Panc1 (cell line): ENCODE data around the gene GPATCH3. TPM values are rescaled to one million over a fixed set of nuclear protein-coding genes. Genes with fewer than 3 reads are reported as not detected.

ENCODE experiments used
- ATAC-seq: fragments of 200-7000 bp; cut with Tn5 transposase; 2 replicates; pipeline ENCODE4 v1.9.1; 2020; ENCODE audit warnings: mild to moderate bottlenecking, moderate library complexity
- Bru-seq: library from RNA; stranded (reverse); fragments of 400-500 nt; gene quantifications from one replicate; lab custom pipeline; 2021; lab: Mats Ljungman, UMichigan
- BruChase-seq, 2 experiments: library from RNA; stranded (reverse); fragments of 400-500 nt; gene quantifications; one replicate each; lab custom pipeline; 2021; lab: Mats Ljungman, UMichigan
- BruUV-seq: library from RNA; stranded (reverse); fragments of 400-500 nt; replicated peaks from 2 replicates; lab custom pipeline; 2021; lab: Mats Ljungman, UMichigan
- CTCF ChIA-PET: fragments of 300-600 bp; sonication (Branson Sonifier 250); formaldehyde crosslinking; loops from one replicate; lab custom pipeline; 2022; ENCODE audit warnings: antibody characterized with exemption; lab: Charles Lee
- POLR2A ChIA-PET: fragments of 300-600 bp; sonication (Branson Sonifier 250); formaldehyde crosslinking; loops from one replicate; lab custom pipeline; 2022; ENCODE audit warnings: antibody characterized with exemption; lab: Charles Lee
- DNase-seq: peaks from one replicate; pipeline ENCODE4 v3.0.0-alpha.2; 2010; ENCODE audit warnings: low read depth, low spot score
- H3K27ac ChIP-seq: 2 replicates; pipeline ENCODE4 v1.5.1; 2011; ENCODE audit warnings: mild to moderate bottlenecking, low read length, inconsistent platforms
- H3K27me3 ChIP-seq: fragments of 200-500 bp; sonication (Bioruptor generic); 2 replicates; pipeline ENCODE4 v1.6.0; 2014; ENCODE audit warnings: low read length, inconsistent platforms; ENCODE audit not compliant: control insufficient read depth, insufficient read depth
- H3K36me3 ChIP-seq: fragments of 200-500 bp; sonication (Bioruptor generic); 2 replicates; pipeline ENCODE4 v1.5.1; 2014; ENCODE audit warnings: inconsistent platforms, mild to moderate bottlenecking, low read length, moderate library complexity; ENCODE audit not compliant: control insufficient read depth, insufficient read depth
- H3K4me1 ChIP-seq: 2 replicates; pipeline ENCODE4 v1.5.1; 2011; ENCODE audit warnings: inconsistent platforms, mild to moderate bottlenecking, low read length, moderate library complexity; ENCODE audit not compliant: control insufficient read depth, insufficient read depth
- H3K4me3 ChIP-seq, 2 experiments: 2 replicates each; pipeline ENCODE4 v1.5.1; 2011 to 2012; ENCODE audit warnings: low read depth in 2 of 2, low read length in 2 of 2, mild to moderate bottlenecking in 2 of 2, inconsistent platforms in 1 of 2, moderate library complexity in 1 of 2
- H3K9me3 ChIP-seq: fragments of 200-500 bp; sonication (Bioruptor generic); 2 replicates; pipeline ENCODE4 v1.5.1; 2014; ENCODE audit warnings: low read depth, mild to moderate bottlenecking, inconsistent platforms, low read length, moderate library complexity; ENCODE audit not compliant: control insufficient read depth, insufficient read depth
- CTCF ChIP-seq: fragments of 450-650 bp; IDR thresholded peaks from 2 replicates; pipeline ENCODE4 v1.5.1; 2017; ENCODE audit warnings: mild to moderate bottlenecking
- POLR2AphosphoS5 ChIP-seq: IDR thresholded peaks from 2 replicates; pipeline ENCODE4 v1.6.1; 2012; ENCODE audit warnings: mild to moderate bottlenecking, low read depth, low read length, moderate library complexity
- REST ChIP-seq, 2 experiments: IDR thresholded peaks; 2 replicates each; pipeline ENCODE4 v1.6.1; 2011 to 2012; ENCODE audit warnings: low read depth in 2 of 2, control low read depth in 1 of 2, low read length in 1 of 2, mild to moderate bottlenecking in 1 of 2, moderate library complexity in 1 of 2; ENCODE audit not compliant: insufficient read depth in 1 of 2
- SIN3A ChIP-seq: IDR thresholded peaks from 2 replicates; pipeline ENCODE4 v1.6.1; 2012; ENCODE audit warnings: low read depth, mild to moderate bottlenecking, low read length, moderate library complexity, borderline replicate concordance; ENCODE audit not compliant: insufficient read depth
- TCF7L2 ChIP-seq: IDR thresholded peaks from 2 replicates; pipeline ENCODE4 v1.6.1; 2011; ENCODE audit warnings: mild to moderate bottlenecking, low read depth, low read length, inconsistent platforms
- in situ Hi-C: cut with HindIII; loops from 2 replicates; pipeline ENCODE4 v1.10.0; 2016; ENCODE audit warnings: low sequenced_read_pairs, low pct_unique_long_range_greater_than_20kb
- intact Hi-C: fragments of 100-400 bp; cut with micrococcal nuclease; formaldehyde crosslinking; loops from one replicate; pipeline ENCODE4 v1.10.0; 2022; ENCODE audit not compliant: unreplicated experiment
- long read RNA-seq: library from polyadenylated mRNA; unstranded; transcript quantifications from one replicate; pipeline ENCODE4 v2.0.0, GENCODE V29; 2021; ENCODE audit not compliant: unreplicated experiment
- polyA plus RNA-seq: library from polyadenylated mRNA; unstranded; fragments of >200 nt; gene quantifications from one replicate; pipeline ENCODE4 v1.2.1, GENCODE V29; 2012; ENCODE audit warnings: missing spikeins; ENCODE audit not compliant: insufficient read length
- total RNA-seq: library from RNA; stranded (reverse); gene quantifications from one replicate; pipeline ENCODE4 v1.2.1, GENCODE V29; 2021; ENCODE audit not compliant: unreplicated experiment

The GPATCH3 gene
- total RNA-seq (29.7 TPM), Bru-seq, nascent RNA (percentile 81 among the genes with signal in this experiment), BruChase-seq, experiment 1, labeled RNA remaining after a 2-hour chase (percentile 87 among the genes with signal in this experiment), BruChase-seq, experiment 2, labeled RNA remaining after a 6-hour chase (percentile 71 among the genes with signal in this experiment)
- polyA plus RNA-seq, result 32.1 TPM
- long read RNA-seq, transcript GPATCH3-201 (7 exons, 2,123 nt), result major isoform, 39 of 51 reads
- long read RNA-seq, partial matches to known transcripts, result 4 of 51 reads
- long read RNA-seq, other reads (novel, unspliced or antisense), result 8 of 51 reads

DNA sequence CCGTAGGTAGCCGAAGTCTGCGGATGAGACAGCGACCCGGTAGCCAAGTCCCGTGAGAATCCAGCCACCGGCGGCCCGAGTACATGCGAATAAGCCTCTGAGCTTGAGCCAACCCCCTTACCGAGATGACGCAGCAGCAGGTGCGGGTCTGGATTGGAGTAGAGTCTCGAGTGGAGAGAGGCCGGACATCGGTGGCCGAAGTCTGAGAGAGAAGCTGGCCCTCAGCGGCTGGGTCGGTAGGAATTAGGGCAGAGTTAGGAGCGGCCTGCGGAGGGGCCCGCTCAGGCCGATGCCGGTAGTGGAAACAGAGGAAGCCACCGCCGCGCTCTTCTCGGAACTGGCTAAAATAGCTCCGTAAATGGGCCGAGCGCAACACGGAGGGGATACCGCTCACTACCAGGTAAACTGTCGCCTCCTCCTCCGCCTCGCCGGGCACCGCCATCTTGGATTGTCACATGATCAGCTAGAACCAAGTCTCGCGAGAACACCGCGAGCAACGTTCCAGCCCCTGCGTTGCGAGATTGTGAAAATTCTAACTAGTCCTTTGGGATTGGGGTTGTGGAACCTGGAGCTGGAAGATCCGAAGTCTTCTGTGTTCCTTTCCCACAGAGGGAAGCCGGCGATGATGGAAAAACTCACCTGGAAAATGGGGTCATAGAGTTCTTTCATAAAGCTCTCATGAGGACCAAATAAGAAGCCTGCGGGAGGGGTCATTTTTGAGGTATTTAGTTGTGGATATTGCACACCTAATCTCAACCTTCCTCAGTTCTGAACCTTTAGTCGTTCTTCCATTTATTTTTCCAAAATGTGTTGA is at the start of gene GPATCH3:
Gene GPATCH3, minus strand, starts transcription at position 467 of the 814 bp plus-strand sequence. Its CDS starts 25 bp downstream, at position 442.
- peak; percentile 82 for DNase-seq
- peak; percentile 96 for TF ChIP-seq POLR2AphosphoS5
- TF ChIP-seq TCF7L2, result no peak
- TF ChIP-seq SIN3A, result peak; percentile 98
- TF ChIP-seq REST (IDR thresholded peaks at IDR 0.05; ENCODE audit: insufficient read depth in 1 of 2, low read depth in 2 of 2, low read length in 1 of 2), result 0 out of 4 replicates have a peak, but pooled peaks of 1 of the 2 experiments have one; percentile 34
- BruUV-seq, result TSS peak; percentile 85
- peaks cover 7% of the 10 kb centered on the region; the same call in 1 of the 2 replicates for H3K36me3 ChIP-seq
- peaks cover 17% of the 10 kb centered on the region for H3K4me1 ChIP-seq
- in situ Hi-C loops (no loop called here), intact Hi-C loops (no loop called here)
- peak; percentile 94 for ATAC-seq
- no peaks in the 10 kb centered on the region for H3K27me3 ChIP-seq
- peak within 1 kb of the TSS; percentile 97 to 100 for H3K4me3 ChIP-seq
- ChIA-PET POLR2A (interaction anchor here (0.5 to 0.9 kb wide), 4 partner anchors 15 to 142 kb away, joined by 3 to 7 read pairs (median 4); no protein-coding TSS in a partner anchor), CTCF (interaction anchor here (1.0 kb wide), 1 partner anchor 35 kb away, joined by 3 read pairs; no protein-coding TSS in a partner anchor)
- no peaks in the 10 kb centered on the region for H3K9me3 ChIP-seq
- H3K27ac ChIP-seq, result peak within 1 kb of the TSS; percentile 99

- Histone ChIP-seq H3K4me3 (no peak overlapping the region), H3K27ac (no peak overlapping the region), H3K4me1 (peaks cover 9% of the 10 kb centered on the region; the same call in 1 of the 2 replicates), H3K9me3 (no peaks in the 10 kb centered on the region), H3K36me3 (peaks cover 5% of the 10 kb centered on the region; the same call in 1 of the 2 replicates), H3K27me3 (no peaks in the 10 kb centered on the region)
- ChIA-PET CTCF (interaction anchor here (1.1 kb wide), 1 partner anchor 48 kb away, joined by 7 read pairs; no protein-coding TSS in a partner anchor), POLR2A (interaction anchor here (0.6 kb wide), 2 partner anchors 228 to 352 kb away, joined by 3 to 4 read pairs; no protein-coding TSS in a partner anchor)
- no TSS peak for BruUV-seq
- in situ Hi-C loops, result no loop called here
- no peak for TF ChIP-seq REST (IDR thresholded peaks at IDR 0.05; ENCODE audit: insufficient read depth in 1 of 2, low read depth in 2 of 2, low read length in 1 of 2)
- TF ChIP-seq TCF7L2, result no peak
- TF ChIP-seq POLR2AphosphoS5, result no peak
- no peak for TF ChIP-seq SIN3A
- TF ChIP-seq CTCF, result no peak
- DNase-seq (no peak), ATAC-seq (peak; percentile 50)
- intact Hi-C loops, result no loop called here
These were observed 49.7 kb upstream of the GPATCH3 start for GRCh38 chr1:26949926-26950319.
